GM18870 (cell line): ENCODE data around the gene NEAT1.

Experiments
- ATAC-seq: cut with Tn5 transposase; IDR thresholded peaks from one replicate; pipeline ENCODE4 v1.9.1; 2021; ENCODE audit warnings: moderate library complexity; ENCODE audit not compliant: unreplicated experiment

The NEAT1 gene

DNA sequence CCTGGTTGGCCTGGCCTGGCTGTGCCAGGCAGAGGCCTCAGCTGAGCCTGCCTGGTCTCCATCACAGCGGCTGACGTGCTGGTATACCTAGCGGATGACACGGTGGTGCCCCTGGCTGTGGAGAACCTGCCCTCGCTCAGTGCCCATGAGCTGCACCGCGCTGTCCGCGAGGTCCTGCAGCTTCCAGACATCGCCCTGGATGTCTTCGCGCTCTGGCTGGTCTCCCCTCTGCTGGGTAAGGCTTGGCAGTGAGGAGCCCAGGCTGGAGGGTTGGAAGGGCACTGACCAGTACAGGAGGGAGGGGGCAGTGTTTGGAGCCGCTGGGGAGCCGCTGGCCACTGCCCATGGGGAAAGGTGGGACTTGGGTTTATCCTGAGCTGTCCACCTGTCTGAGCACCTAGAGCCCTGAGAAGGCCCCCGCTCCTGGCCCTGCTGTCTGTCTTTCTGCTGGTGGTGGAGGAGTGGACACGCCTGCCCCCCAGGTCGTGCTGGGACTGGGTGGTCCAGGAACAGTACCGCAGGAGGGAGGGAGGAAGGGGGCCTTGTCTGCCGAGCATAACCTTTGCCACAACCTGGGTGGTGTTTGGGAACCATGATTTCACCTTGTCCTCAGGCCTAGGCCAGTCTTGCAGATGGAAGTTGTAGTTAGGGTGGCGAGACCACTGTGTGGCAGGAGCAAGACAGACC lies 33.2 kb upstream of the NEAT1 start:
- ATAC-seq, result no peak

DNA sequence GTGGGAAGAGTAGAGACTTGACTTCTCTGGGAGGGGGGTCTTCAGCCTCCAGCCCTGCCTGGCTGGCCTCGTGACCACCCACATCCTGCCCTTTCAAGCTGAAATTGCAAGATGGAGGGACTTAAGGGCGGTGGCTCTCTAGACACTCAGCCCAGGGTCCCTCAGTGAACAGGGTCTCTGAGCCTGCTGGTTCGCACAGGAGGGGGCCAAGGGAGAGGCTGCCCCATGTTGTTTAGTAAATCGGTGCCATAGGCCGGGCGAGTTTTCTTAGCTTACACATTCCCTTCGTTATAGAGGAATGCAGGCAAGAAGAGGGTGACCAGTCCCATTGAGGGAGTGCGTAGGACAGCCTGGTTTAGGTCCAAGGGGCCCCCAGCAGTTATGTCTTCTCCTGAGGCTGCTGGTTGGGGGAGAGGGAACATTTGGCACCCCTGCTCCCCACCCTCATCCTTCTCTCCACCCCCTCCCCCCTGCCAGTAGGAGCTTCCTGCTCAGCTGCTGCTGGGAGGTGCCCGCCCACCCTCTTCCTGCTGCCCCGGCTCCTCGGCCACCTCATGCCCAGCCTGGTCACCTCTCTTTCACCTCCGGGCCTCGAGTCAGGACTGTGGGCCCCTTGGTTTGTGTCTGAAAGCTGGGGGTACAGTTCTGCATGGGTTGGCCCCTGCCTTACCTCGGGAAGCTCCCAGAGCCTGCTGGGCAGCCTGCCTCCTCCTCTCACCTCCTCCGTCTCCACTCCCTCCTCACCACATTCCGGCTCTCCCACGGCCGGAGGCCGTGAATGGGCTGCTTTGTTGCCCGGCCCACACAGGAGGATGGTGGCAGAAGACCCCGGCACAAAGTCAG lies 32.3 kb upstream of the NEAT1 start:
- no peak for ATAC-seq

DNA sequence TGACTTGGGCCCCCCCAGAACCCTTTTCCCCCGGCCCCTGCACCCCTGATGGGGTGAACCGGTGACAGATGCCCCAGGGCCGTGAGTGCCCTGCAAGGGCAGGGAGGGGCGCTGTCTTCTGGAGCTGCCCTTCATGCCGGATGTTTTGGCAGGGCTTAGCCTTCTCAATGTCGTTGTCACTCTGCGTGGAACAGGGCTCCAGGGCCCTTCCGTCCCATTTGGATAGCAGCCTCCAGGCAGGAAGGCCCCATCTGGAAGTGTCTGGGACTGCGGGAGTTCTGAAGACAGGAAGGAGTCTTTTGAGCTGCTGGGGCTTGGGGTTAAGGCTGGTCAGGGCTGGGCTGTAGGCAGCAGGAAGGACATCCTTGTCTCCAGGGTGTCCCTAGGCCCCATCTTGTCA lies 31.6 kb upstream of the NEAT1 start:
- no peak for ATAC-seq

DNA sequence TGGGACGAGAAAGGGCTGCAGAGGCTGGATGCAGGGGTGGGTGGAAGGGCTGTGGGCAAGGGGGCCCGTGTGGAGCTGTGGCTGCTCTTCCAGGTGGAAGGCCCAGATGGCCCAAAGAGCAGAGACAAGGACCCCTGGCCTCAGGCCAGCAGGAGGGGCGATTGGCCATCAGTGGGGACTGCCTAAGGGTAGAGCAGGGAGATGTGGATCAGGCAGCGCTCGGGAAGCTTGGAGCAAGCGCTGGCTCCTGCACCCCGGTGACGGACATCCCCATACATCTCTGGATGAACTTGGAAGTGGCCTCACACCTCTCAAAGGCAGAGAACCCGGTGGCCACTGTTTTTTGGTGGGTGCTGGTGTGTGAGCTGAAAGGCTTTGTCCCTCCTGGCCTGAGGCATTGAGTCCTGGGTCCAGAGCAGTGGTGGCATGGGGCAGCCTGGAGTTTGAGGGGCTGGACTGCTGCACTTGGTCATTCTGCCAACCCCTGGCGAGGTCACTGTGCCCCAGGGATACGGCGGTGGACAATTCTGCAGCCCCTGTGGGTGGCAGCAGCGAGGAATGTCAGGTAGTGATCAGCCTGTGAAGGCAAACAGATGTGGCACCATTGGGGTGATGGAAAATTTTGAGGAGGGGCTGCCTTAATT lies 30.3 kb upstream of the NEAT1 start:
- no peak for ATAC-seq

GRCh38 chr11:65392899-65393298 lies 29.7 kb upstream of the NEAT1 start:
- ATAC-seq, result no peak

GRCh38 chr11:65393513-65394079 lies 29.0 kb upstream of the NEAT1 start:
- no peak for ATAC-seq

DNA sequence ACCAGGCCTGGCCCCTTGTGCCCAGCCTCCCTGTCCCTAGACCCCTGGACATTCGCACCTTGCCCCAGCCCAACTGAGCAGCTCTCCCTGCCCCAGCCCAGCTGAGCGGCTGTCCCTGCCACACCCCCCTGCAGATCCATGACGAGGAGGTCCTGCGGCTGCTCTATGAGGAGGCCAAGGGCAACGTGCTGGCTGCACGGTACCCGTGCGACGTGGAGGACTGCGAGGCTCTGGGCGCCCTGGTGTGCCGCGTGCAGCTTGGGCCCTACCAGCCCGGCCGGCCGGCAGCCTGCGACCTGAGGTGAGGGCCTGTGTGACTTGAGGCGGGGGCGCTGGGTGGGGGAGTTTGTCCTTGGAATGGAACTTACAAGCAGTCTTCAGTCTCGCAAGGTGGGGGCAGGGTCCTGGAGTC lies 28.5 kb upstream of the NEAT1 start:
- no peak for ATAC-seq

DNA sequence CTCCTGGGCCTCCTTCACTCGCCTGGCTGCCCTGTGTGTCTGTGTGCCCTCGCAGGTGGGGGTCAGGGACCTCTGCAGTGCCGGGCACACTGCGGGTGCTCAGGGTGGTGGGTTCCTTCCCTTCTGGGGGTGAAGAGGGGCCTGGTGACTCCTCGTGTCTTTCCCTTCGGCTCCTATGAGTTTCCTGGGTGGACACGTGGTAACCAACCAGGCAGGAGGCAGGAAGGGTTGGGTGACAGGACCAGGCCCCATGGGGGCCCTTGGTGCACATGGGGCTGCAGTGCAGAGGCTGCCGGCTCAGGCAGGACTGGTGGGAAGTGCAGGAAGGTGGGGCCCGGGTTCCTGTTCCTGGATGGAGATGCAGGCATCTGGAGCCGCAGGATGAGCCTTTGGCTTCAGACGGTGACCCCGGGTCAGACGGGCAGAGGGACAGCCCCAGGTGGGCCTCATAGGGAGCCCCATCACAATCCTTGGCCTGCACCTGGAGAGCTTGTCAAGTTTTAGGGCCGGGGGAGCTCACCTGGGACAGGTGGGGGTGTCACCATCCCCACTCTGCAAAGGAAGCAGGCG lies 26.6 kb upstream of the NEAT1 start:
- no peak for ATAC-seq

DNA sequence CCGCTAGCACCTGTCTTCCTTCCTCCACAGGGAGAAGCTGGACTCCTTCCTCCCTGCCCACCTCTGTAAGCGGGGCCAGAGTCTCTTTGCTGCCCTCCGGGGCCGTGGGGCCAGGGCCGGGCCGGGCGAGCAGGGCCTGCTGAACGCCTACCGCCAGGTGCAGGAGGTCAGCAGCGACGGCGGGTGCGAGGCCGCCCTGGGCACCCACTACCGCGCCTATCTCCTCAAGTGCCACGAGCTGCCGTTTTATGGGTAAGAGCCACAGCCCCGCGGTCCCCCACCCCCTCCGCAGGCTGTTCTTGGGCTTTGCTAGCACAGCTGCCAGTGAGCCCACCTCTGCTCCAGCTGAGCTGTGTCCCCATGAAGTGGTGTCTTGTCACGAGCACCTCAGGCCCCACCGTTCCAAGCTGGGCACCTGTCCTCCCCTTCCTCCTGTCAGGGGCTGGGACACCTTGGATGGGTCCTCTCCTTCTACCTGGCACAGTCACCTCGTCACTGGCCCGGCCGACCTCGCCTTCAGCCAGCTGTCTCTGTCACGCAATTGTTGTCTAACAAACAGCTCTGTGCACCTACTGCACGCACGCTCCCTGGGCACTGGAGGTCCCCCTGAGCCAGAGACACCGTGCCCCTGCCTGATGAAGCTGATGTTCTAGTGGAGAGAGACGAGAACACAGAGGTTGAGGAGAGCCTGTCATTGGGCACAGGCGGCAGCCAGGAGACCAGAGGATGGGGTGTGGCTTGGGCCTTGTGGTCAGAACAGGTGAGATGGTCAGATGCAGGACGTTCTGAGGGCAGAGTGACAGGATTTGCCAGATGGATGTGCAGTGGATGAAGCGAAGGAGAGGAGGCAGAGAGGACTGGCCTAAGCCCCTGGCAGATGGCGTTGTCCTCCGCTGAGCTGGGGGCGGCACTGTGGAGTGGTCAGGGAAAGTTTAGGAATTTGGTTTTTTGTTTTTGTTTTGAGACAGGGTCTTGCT lies 25.5 kb upstream of the NEAT1 start:
- ATAC-seq, result no peak

DNA sequence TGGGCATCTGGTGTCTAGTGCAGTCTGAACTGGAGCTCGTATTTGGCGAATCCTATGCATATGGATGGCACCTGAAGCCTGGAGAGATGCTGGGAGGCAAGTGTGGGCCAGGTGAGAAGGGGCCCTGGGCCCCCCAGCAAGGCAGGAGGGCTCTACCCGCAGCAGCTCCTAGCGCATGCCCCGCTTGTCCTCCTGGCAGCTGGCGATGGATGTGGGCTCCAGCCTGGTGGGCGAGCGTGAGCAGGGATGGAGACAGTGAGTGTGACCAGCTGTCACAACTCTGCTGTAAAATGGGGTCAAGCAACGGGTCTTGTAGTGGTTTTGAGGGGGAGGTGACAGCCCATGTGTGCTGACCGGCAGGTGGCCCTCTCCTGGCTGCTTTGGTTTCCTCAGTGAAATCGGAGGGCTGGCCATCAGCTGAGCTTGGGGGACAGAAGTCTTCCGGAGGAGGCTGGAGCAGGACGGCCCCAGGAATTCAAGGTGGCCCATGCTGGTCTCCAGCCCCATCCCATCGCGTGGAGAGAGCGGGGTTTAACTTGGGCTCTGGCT lies 24.2 kb upstream of the NEAT1 start:
- no peak for ATAC-seq

DNA sequence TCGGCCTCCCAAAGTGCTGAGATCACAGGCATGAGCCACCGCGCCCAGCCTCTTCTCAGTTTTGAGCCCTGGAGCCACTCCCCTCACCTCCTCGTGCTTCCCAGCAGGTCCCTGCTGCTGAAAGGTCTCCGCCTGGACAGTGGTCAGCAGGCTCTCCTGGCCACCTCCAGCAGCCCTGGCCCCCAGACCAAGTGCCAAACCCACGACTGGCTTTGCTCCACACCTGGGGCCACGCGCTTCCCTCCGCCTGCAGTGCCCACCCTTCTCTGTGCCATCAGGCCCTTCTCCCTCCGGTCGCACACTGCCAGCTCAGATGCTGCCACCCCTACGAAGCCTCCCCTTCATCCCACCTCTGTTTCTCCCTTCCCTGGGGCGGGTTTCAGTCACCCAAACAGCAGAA lies 23.3 kb upstream of the NEAT1 start:
- ATAC-seq, result no peak

DNA sequence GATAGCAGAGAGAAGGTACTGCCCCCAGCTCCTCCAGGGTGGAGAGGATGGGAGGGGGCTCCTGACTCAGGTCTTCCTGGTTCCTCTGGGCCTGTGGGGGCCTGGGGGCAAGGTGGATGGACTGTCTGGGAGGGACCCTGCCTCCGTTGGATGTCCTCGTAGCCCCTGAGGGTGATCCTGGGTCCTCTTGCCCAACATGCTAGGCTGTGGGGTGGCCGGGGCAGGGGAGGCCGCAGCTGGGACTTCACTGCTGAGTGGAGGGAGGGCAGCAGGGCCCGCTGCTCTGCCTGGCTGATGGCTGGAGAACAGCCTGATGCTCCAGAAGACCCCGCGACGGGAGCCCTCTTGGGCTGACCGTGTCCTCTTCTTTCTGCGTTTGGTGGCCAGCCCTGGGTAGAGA lies 22.8 kb upstream of the NEAT1 start:
- ATAC-seq, result no peak

DNA sequence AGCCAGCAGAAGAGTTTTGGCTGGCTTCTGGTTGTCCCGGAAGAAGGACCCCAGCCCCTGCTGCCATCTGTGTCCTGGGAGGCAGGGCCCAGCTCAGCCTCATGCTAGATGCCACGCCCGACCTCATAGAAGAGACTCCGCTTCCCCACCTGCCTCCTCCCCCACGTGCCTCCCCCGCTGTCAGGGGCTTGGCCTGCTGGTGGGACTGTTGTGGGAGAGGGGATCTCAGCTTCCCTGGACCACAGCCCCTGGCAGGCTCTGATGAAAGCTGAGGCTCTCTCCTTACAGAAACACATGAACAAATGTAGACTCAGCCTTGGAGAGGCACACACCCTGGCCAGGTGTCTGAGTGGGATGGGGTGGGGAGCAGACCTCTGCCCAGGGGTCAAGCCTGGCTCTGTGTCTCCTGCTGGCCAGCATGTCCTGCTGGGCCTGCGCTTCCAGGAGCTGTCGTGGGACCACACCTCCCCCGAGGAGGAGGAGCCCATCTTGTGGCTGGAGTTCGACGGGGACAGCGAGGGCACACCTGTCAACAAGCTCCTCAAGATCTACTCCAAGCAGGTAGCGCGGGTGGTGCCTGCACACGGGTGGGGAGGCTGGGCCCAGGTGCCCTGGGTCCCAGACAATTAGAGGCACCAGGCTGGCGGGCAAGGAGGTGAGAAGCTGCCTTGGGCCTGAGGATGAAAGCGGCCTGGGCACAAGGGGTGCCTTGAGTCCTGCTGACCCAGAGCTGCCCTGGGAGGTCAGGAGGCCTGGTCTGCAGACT lies 22.1 kb upstream of the NEAT1 start:
- ATAC-seq, result no peak

DNA sequence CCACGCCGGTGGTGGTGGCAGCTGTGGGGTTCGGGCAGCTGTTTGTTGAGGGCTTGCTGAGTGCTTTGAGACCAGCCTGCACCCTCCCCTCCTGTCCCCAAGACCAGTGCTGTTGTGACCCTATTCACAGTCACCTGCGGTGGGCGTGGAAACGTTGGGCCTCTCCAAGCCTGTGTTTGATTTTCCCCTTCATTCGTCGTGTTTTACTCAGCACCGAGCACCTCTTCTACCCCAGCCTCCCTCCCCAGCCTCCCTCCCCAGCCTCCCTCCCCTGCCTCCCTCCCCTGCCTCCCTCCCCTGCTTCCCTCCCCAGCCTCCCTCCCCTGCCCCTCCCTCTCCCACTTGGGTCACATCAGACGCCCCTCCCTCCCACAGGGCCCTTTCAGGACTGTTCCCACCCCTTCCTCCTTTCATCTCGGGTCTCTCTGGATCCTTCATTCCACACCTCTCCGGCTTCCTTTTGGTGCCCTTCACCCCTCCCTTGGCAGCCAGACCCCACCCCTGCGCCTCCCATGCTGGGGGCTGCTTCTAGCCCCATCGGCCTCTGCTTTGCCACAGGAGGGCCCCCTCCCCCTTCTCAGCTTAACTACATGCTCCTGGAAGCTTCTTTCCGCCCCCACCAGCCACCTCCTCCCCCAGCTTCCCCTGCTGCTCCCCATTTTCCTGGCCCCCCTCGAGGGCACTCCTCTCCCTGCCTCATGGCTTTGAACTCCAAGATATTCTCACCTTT lies 21.4 kb upstream of the NEAT1 start:
- ATAC-seq, result no peak

GRCh38 chr11:65401803-65402248 lies 20.8 kb upstream of the NEAT1 start:
- no peak for ATAC-seq

- no peak for ATAC-seq
Observed at GRCh38 chr11:65402790-65403189, 19.8 kb upstream of the NEAT1 start.

DNA sequence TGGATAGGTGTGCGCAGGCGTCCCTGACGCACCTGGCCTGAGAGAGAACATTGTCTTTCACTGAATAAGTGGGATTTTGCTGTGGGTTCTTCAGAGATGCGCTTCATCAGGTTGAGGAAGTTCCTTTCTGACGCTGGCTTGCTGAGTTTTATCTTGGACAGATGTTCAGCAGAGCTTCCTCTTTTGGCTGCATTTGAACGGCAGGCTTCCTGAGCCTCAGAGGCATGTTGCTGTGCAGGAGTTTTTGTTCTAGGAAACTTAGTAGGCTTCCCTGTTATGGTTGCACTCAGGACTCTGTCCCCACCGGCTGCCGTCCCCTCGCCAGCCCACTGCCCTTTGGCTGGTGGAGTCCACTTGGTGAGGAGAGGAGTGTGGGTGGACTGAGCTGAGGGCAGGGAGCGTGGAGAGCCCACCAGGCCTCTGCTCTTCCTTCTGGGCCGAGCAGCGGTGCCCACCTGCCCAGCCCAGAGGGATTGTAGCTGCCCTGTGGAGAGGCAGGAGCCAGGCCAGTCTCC lies 18.9 kb upstream of the NEAT1 start:
- ATAC-seq, result no peak

GRCh38 chr11:65404210-65404609 lies 18.4 kb upstream of the NEAT1 start:
- no peak for ATAC-seq
